Heart left ventricle (tissue), 16 donors: Measurements from ENCODE around the gene IVD. TPM values are rescaled to one million over a fixed set of nuclear protein-coding genes. Genes with fewer than 3 reads are reported as not detected.

Source experiments
- ATAC-seq, 4 donors: fragments of 200-7000 bp; cut with Tn5 transposase; one replicate each; pipeline ENCODE4 v1.9.1; 2020 to 2022; ENCODE audit warnings: moderate library complexity in 4 of 4, mild to moderate bottlenecking in 3 of 4, moderate number of reproducible peaks in 1 of 4
- DNase-seq, 5 donors: peaks; one replicate each; pipeline ENCODE4 v3.0.0-alpha.2; 2020
- H3K27ac ChIP-seq, 12 donors: fragments of 200-600 bp; sonication (generic) in 4 of 12; one replicate each; pipeline versions ENCODE4 v1.5.0 to v1.8.0; 2016 to 2022; ENCODE audit warnings: mild to moderate bottlenecking in 2 of 12
- H3K27me3 ChIP-seq, 9 donors: fragments of 200-600 bp; sonication (generic) in 2 of 9; one replicate each; pipeline versions ENCODE4 v1.5.1 to v1.8.0; 2016 to 2022; ENCODE audit warnings: mild to moderate bottlenecking in 3 of 9
- H3K36me3 ChIP-seq, 9 donors: fragments of 200-600 bp; sonication (generic) in 2 of 9; one replicate each; pipeline versions ENCODE4 v1.5.0 to v1.8.0; 2018 to 2022; ENCODE audit warnings: mild to moderate bottlenecking in 2 of 9
- H3K4me1 ChIP-seq, 12 donors: fragments of 200-600 bp; sonication (generic) in 4 of 12; one replicate each; pipeline versions ENCODE4 v1.5.0 to v1.8.0; 2016 to 2022; ENCODE audit warnings: mild to moderate bottlenecking in 3 of 12
- H3K4me3 ChIP-seq, 12 donors: fragments of 200-600 bp; sonication (generic) in 4 of 12; one replicate each; pipeline versions ENCODE4 v1.5.0 to v1.8.0; 2017 to 2022; ENCODE audit warnings: mild to moderate bottlenecking in 9 of 12, moderate library complexity in 4 of 12
- H3K9me3 ChIP-seq, 12 donors: fragments of 200-600 bp; sonication (generic) in 4 of 12; one replicate each; pipeline versions ENCODE4 v1.5.0 to v1.8.0; 2016 to 2022; ENCODE audit warnings: mild to moderate bottlenecking in 1 of 12
- CTCF ChIP-seq, 12 donors: fragments of 200-600 bp; sonication (generic) in 4 of 12; IDR thresholded peaks; one replicate each; pipeline versions ENCODE4 v1.5.0 to v1.8.0; 2018 to 2022; ENCODE audit warnings: antibody characterized with exemption in 12 of 12, mild to moderate bottlenecking in 5 of 12
- POLR2A ChIP-seq, 2 donors: fragments of 450-650 bp; IDR thresholded peaks; one replicate each; pipeline ENCODE4 v1.6.1; 2017; ENCODE audit warnings: antibody characterized with exemption in 2 of 2, mild to moderate bottlenecking in 2 of 2, moderate library complexity in 2 of 2
- WGBS, 4 donors: extraction: QIAGEN DNeasy Blood & Tissue Kit in 2 of 4; methylation state at CpG; one replicate each; pipeline versions ENCODE4 v1.1.5 to v1.1.7; 2013 to 2018; 5-methylcytosine and 5-hydroxymethylcytosine counted together
- intact Hi-C, 10 donors: fragments of 100-400 bp; cut with DNase I; formaldehyde crosslinking; loops; one replicate each; pipeline versions ENCODE4 v1.11.1 to v1.14.2; 2022
- polyA plus RNA-seq, 2 donors: library from polyadenylated mRNA; stranded (reverse); fragments of 200-250 nt; gene quantifications; one replicate each; pipeline ENCODE4 v1.2.3, GENCODE V29; 2013
- total RNA-seq, 9 donors: library from RNA; depleted of rRNA in 2 of 9; stranded (reverse); fragments of >200 nt in 2 of 9; fragmentation: NEBNext Ultra II Directional in 3 of 9; extraction: Animal tissue kit (Norgen Biotek cat#: 25700) in 3 of 9; gene quantifications; one replicate each; pipeline versions ENCODE4 v1.1.0 to v1.2.4, GENCODE V29; 2016 to 2023
- donor health status: ischemic (EF 13 %, LVEDD 7.1; RV severe dilation, severe dysfunction).
- donor health status: healthy with polysubstance abuse.
- donor health status: DM: no; HTN: yes; CAD: no.
- donor health status: DM: no; HTN: no; CAD: no.
- donor health status: ischemic (EF 25% LVEDD 6.9; RV normal size, moderate dysfunction).
- donor health status: ischemic (EF 25% LVEDD 5.7; RV mildly dilated, moderate dysfunction).
- donor health status: healthy.
- donor health status: DM: yes; HTN: yes; CAD: no.
- donor health status: ischemic (EF 35%, LVEDD 5.7; RV mildly dilated, moderate dysfunction).
- donor health status: nonischemic (EF 11% LVEDD 7.7; RV severe dilation, severe dysfunction).
- donor health status: DM: yes; HTN: yes; CAD: no.
- donor health status: PGD.
- donor health status: ischemic (EF 29% LVEDD 5.4; RV normal size, mild dysfunction).
- donor health status: nonischemic (EF 23%, LVEDD 6.1; RV moderate dilation, normal function).

Gene IVD
- total and polyA plus RNA-seq, 11 donors: 52.9 to 130 (median 95.1) TPM

- Histone ChIP-seq H3K36me3 (no peaks in the 10 kb centered on the region), H3K4me3 (peak within 1 kb of the TSS; percentile 35 to 65 (median 58)), H3K9me3 (no peaks in the 10 kb centered on the region), H3K27ac (peak within 1 kb of the TSS in 4 of 12 donors; percentile 17 to 69 (median 36)), H3K4me1 (peaks cover 0 to 29% (median 10%) of the 10 kb centered on the region in 12 donors), H3K27me3 (no peaks in the 10 kb centered on the region)
- DNase-seq: peak; percentile 87 to 96 (median 90)
- TF ChIP-seq POLR2A (IDR thresholded peaks at IDR 0.05) (peak in 1 of 2 donors; percentile 19), CTCF (IDR thresholded peaks at IDR 0.05) (peak in 2 of 12 donors; percentile 5 to 9)
- whole genome bisulfite sequencing, 4 donors: 3 to 7% (median 5%) methylated on average over 34 to 82 of the region's 82 CpGs
- intact Hi-C loops: loop anchor here in 1 of 10 donors (5.0 kb wide), 1 partner anchor 46 kb away; no protein-coding TSS in a partner anchor
- ATAC-seq: peak; percentile 81 to 95 (median 92)
Measured at GRCh38 chr15:40357723-40358470, 47.7 kb upstream of the IVD start, which contains the start of gene DISP2. Gene DISP2 (plus strand): TSS chr15:40358219. CDS start chr15:40358322, 103 bp downstream.

GRCh38 chr15:40358471-40359353 is 46.9 kb upstream of the IVD start:
- ATAC-seq: peak in 2 of 4 donors; percentile 18 to 27
- Histone ChIP-seq H3K27me3 (no peaks in the 10 kb centered on the region), H3K4me1 (peaks cover 0 to 26% (median 10%) of the 10 kb centered on the region in 12 donors), H3K36me3 (no peaks in the 10 kb centered on the region), H3K27ac (peak overlapping the region in 1 of 12 donors; percentile 24), H3K9me3 (no peaks in the 10 kb centered on the region), H3K4me3 (peak overlapping the region; percentile 35 to 65 (median 58))
- 13 to 18% (median 15%) methylated on average over 21 to 31 of the region's 31 CpGs for WGBS, 4 donors
- intact Hi-C loops: loop anchor here in 1 of 10 donors (5.0 kb wide), 1 partner anchor 46 kb away; no protein-coding TSS in a partner anchor
- TF ChIP-seq POLR2A (IDR thresholded peaks at IDR 0.05): no peak
- TF ChIP-seq CTCF (IDR thresholded peaks at IDR 0.05): peak in 1 of 12 donors; percentile 29
- no peak for DNase-seq

GRCh38 chr15:40360015-40360414 is 45.6 kb upstream of the IVD start:
- Histone ChIP-seq H3K36me3 (no peaks in the 10 kb centered on the region), H3K27ac (no peak overlapping the region), H3K9me3 (no peaks in the 10 kb centered on the region), H3K4me3 (no peak overlapping the region), H3K27me3 (no peaks in the 10 kb centered on the region), H3K4me1 (peaks cover 0 to 19% (median 8%) of the 10 kb centered on the region in 12 donors)
- no peak for ATAC-seq
- intact Hi-C loops: loop anchor here in 1 of 10 donors (10.0 kb wide), 1 partner anchor 55 kb away; no protein-coding TSS in a partner anchor
- no peak for DNase-seq
- 88 to 97% (median 92%) methylated on average over 4 of the region's 4 CpGs for WGBS, 4 donors
- TF ChIP-seq POLR2A (IDR thresholded peaks at IDR 0.05) (no peak), CTCF (IDR thresholded peaks at IDR 0.05) (no peak)
